H9 (cell line): Measurements from ENCODE around the gene RAB40B. TPM values are rescaled to one million over a fixed set of nuclear protein-coding genes. Genes with fewer than 3 reads are reported as not detected.
A peak's percentile ranks its signal among the peaks of the same experiment; 100 is the strongest.

Experiments
- DNase-seq: peaks from one replicate; pipeline ENCODE4 v3.0.0-alpha.2; 2017
- H2AFZ ChIP-seq: one replicate; pipeline ENCODE4 v1.6.1; 2013; ENCODE audit warnings: mild to moderate bottlenecking, low read length, control low read depth, moderate library complexity
- H2AK5ac ChIP-seq: 2 replicates; pipeline ENCODE4 v1.6.1; 2013; ENCODE audit warnings: low read length, control low read depth, mixed read lengths; ENCODE audit not compliant: insufficient read length
- H2BK120ac ChIP-seq: one replicate; pipeline ENCODE4 v1.6.1; 2013; ENCODE audit warnings: low read depth, mild to moderate bottlenecking, low read length, control low read depth, inconsistent platforms; ENCODE audit not compliant: poor library complexity, severe bottlenecking
- H2BK12ac ChIP-seq: 2 replicates; pipeline ENCODE4 v1.6.1; 2013; ENCODE audit warnings: low read length, control low read depth, mixed read lengths, low read depth; ENCODE audit not compliant: insufficient read length
- H2BK15ac ChIP-seq: 2 replicates; pipeline ENCODE4 v1.6.1; 2013; ENCODE audit warnings: low read depth, low read length, control low read depth
- H2BK20ac ChIP-seq: one replicate; pipeline ENCODE4 v1.6.1; 2013; ENCODE audit warnings: low read depth, mild to moderate bottlenecking, low read length, control low read depth, inconsistent platforms; ENCODE audit not compliant: poor library complexity, severe bottlenecking
- H2BK5ac ChIP-seq: 2 replicates; pipeline ENCODE4 v1.6.1; 2013; ENCODE audit warnings: low read length, control low read depth, mixed read lengths; ENCODE audit not compliant: insufficient read length
- H3K14ac ChIP-seq: 2 replicates; pipeline ENCODE4 v1.6.1; 2013; ENCODE audit warnings: low read length, control low read depth; ENCODE audit not compliant: insufficient read depth
- H3K18ac ChIP-seq: 2 replicates; pipeline ENCODE4 v1.6.1; 2013; ENCODE audit warnings: low read depth, mild to moderate bottlenecking, mixed read lengths, low read length, control low read depth; ENCODE audit not compliant: insufficient read length
- H3K23ac ChIP-seq: 2 replicates; pipeline ENCODE4 v1.6.1; 2013; ENCODE audit warnings: low read length, control low read depth, mixed read lengths, low read depth; ENCODE audit not compliant: insufficient read length
- H3K23me2 ChIP-seq: 2 replicates; pipeline ENCODE4 v1.6.1; 2013; ENCODE audit warnings: low read depth, mild to moderate bottlenecking, mixed read lengths, low read length, control low read depth; ENCODE audit not compliant: insufficient read length, poor library complexity, severe bottlenecking
- H3K27ac ChIP-seq: 2 replicates; pipeline ENCODE4 v1.5.1; 2013; ENCODE audit warnings: low read length, control low read depth, mixed read lengths, low read depth; ENCODE audit not compliant: insufficient read length
- H3K27me3 ChIP-seq: 2 replicates; pipeline ENCODE4 v1.6.1; 2013; ENCODE audit warnings: low read length, control low read depth, inconsistent platforms; ENCODE audit not compliant: insufficient read depth
- H3K4ac ChIP-seq: 2 replicates; pipeline ENCODE4 v1.6.1; 2013; ENCODE audit warnings: low read depth, mild to moderate bottlenecking, control low read depth, inconsistent platforms, low read length, moderate library complexity
- H3K4me1 ChIP-seq: 2 replicates; pipeline ENCODE4 v1.6.1; 2013; ENCODE audit warnings: low read length, control low read depth, inconsistent platforms; ENCODE audit not compliant: insufficient read depth
- H3K4me2 ChIP-seq: 2 replicates; pipeline ENCODE4 v1.6.1; 2013; ENCODE audit warnings: low read length, control low read depth, mixed read lengths; ENCODE audit not compliant: insufficient read length, insufficient read depth
- H3K56ac ChIP-seq: 2 replicates; pipeline ENCODE4 v1.6.1; 2013; ENCODE audit warnings: low read depth, mild to moderate bottlenecking, mixed read lengths, low read length, control low read depth; ENCODE audit not compliant: insufficient read length
- H3K79me1 ChIP-seq: 2 replicates; pipeline ENCODE4 v1.6.1; 2013; ENCODE audit warnings: low read depth, mild to moderate bottlenecking, moderate library complexity, low read length, control low read depth, inconsistent platforms; ENCODE audit not compliant: insufficient read depth, poor library complexity, severe bottlenecking
- H3K79me2 ChIP-seq: 2 replicates; pipeline ENCODE4 v1.6.1; 2013; ENCODE audit warnings: low read length, control low read depth, inconsistent platforms; ENCODE audit not compliant: insufficient read depth
- H3K9ac ChIP-seq: 2 replicates; pipeline ENCODE4 v1.6.1; 2013; ENCODE audit warnings: low read length, control low read depth, mixed read lengths; ENCODE audit not compliant: insufficient read length; ENCODE audit errors: extremely low read depth
- H3K9me3 ChIP-seq: one replicate; pipeline ENCODE4 v1.6.1; 2013; ENCODE audit warnings: low read depth, low read length, inconsistent platforms; ENCODE audit not compliant: control insufficient read depth
- H3T11ph ChIP-seq: one replicate; pipeline ENCODE4 v1.6.1; 2013; ENCODE audit warnings: mild to moderate bottlenecking, low read length, control low read depth, inconsistent platforms
- H4K20me1 ChIP-seq: one replicate; pipeline ENCODE4 v1.6.1; 2013; ENCODE audit not compliant: control insufficient read depth, insufficient read length, insufficient read depth
- H4K5ac ChIP-seq: 2 replicates; pipeline ENCODE4 v1.6.1; 2013; ENCODE audit warnings: low read depth, mild to moderate bottlenecking, mixed read lengths, low read length, control low read depth; ENCODE audit not compliant: insufficient read length
- H4K8ac ChIP-seq: replicated peaks from 2 replicates; pipeline ENCODE4 v1.6.1; 2013; ENCODE audit warnings: low read length, control low read depth, mixed read lengths, low read depth; ENCODE audit not compliant: insufficient read length
- H4K91ac ChIP-seq: 2 replicates; pipeline ENCODE4 v1.6.1; 2013; ENCODE audit warnings: low read depth, mild to moderate bottlenecking, moderate library complexity, mixed read lengths, low read length, control low read depth; ENCODE audit not compliant: insufficient read length
- H3K27ac Mint-ChIP-seq, 3 experiments: 2 replicates in 2 of 3; 3 replicates in 1 of 3; pipeline ENCODE4 v1.8.0; 2020 to 2021; ENCODE audit warnings: mixed read lengths in 3 of 3, mild to moderate bottlenecking in 1 of 3, moderate library complexity in 1 of 3
- H3K27me3 Mint-ChIP-seq: 2 replicates; pipeline ENCODE4 v1.8.0; 2021; ENCODE audit warnings: low read depth, mild to moderate bottlenecking, moderate library complexity, mixed read lengths
- H3K36me3 Mint-ChIP-seq, 3 experiments: 2 replicates in 2 of 3; 3 replicates in 1 of 3; pipeline ENCODE4 v1.8.0; 2020 to 2021; ENCODE audit warnings: low read depth in 3 of 3, mixed read lengths in 3 of 3; ENCODE audit not compliant: insufficient read depth in 1 of 3
- H3K4me1 Mint-ChIP-seq, 2 experiments: 2 replicates each; pipeline ENCODE4 v1.8.0; 2020; ENCODE audit warnings: mixed read lengths in 2 of 2
- H3K4me3 Mint-ChIP-seq, 2 experiments: 2 replicates in 1 of 2; 3 replicates in 1 of 2; pipeline ENCODE4 v1.8.0; 2020 to 2021; ENCODE audit warnings: mild to moderate bottlenecking in 2 of 2, mixed read lengths in 2 of 2, moderate library complexity in 1 of 2
- H3K9me3 Mint-ChIP-seq, 2 experiments: 2 replicates in 1 of 2; 3 replicates in 1 of 2; pipeline ENCODE4 v1.8.0; 2020; ENCODE audit warnings: mild to moderate bottlenecking in 2 of 2, mixed read lengths in 2 of 2, moderate library complexity in 1 of 2
- WGBS: extraction: QIAGEN DNeasy Blood & Tissue Kit; methylation state at CpG from one replicate; pipeline ENCODE4 v1.1.7; 2013; ENCODE audit warnings: missing lambda C conversion rate, low lambda C conversion rate, mixed read lengths; ENCODE audit not compliant: insufficient read length; ENCODE audit errors: extremely low coverage; 5-methylcytosine and 5-hydroxymethylcytosine counted together
- total RNA-seq: library from RNA; stranded (reverse); gene quantifications from 2 replicates; pipeline ENCODE4 v1.2.1, GENCODE V29; 2021
- TF ChIP-seq, protein P1 (sequence below): fragments of 200-600 bp; sonication (generic); conservative IDR thresholded peaks from 3 replicates; pipeline ENCODE4 v1.8.0; 2021; ENCODE audit warnings: antibody characterized with exemption, mild to moderate bottlenecking

RAB40B gene
- total RNA-seq, 1 experiment from 2014 or later = 3.5 TPM

DNA sequence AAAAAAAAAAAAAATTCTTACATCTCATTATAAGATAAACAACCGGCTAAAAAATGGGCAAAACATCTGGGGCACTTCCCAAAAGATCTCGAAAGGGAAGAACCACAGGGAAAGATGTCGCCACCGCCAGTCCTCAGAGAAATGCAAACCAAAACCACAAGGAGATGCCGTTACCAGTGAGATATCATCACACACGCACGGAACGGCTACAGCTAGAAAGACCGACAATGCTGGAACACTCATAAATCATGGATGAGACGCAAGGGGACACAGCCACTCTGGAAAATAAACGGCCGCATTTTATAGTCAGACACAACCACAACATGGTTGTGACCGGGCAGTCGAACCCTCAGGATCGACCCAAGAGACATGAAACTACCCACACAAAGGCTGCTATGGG is 74.8 kb downstream of the RAB40B start:
- no peak overlapping the region for H3K4me2 ChIP-seq
- H3K56ac ChIP-seq = no peak overlapping the region
- H3K14ac ChIP-seq = no peak overlapping the region
- H3K27ac ChIP-seq = no peak overlapping the region
- no peak for DNase-seq
- no peaks in the 10 kb centered on the region for H3K9me3 Mint-ChIP-seq
- H3K27ac Mint-ChIP-seq = peak overlapping the region in 2 of 3 experiments; percentile 0 to 47; a peak in 4 of 7 replicates
- no peak overlapping the region for H2AK5ac ChIP-seq
- TF ChIP-seq, protein P1, sequence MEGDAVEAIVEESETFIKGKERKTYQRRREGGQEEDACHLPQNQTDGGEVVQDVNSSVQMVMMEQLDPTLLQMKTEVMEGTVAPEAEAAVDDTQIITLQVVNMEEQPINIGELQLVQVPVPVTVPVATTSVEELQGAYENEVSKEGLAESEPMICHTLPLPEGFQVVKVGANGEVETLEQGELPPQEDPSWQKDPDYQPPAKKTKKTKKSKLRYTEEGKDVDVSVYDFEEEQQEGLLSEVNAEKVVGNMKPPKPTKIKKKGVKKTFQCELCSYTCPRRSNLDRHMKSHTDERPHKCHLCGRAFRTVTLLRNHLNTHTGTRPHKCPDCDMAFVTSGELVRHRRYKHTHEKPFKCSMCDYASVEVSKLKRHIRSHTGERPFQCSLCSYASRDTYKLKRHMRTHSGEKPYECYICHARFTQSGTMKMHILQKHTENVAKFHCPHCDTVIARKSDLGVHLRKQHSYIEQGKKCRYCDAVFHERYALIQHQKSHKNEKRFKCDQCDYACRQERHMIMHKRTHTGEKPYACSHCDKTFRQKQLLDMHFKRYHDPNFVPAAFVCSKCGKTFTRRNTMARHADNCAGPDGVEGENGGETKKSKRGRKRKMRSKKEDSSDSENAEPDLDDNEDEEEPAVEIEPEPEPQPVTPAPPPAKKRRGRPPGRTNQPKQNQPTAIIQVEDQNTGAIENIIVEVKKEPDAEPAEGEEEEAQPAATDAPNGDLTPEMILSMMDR = no peak
- no peaks in the 10 kb centered on the region for H3K4me1 ChIP-seq
- H3K27me3 Mint-ChIP-seq = no peaks in the 10 kb centered on the region
- no peaks in the 10 kb centered on the region for H3K79me1 ChIP-seq
- H2BK120ac ChIP-seq = no peak overlapping the region
- no peak overlapping the region for H2BK15ac ChIP-seq
- H3K36me3 Mint-ChIP-seq = peaks cover 37 to 80% (median 78%) of the 10 kb centered on the region in 3 experiments; a peak in 6 of 7 replicates
- H3K18ac ChIP-seq = no peak overlapping the region
- H3K9ac ChIP-seq = no peak overlapping the region
- H3K9me3 ChIP-seq = no peaks in the 10 kb centered on the region
- no peak overlapping the region for H4K91ac ChIP-seq
- H3K79me2 ChIP-seq = no peaks in the 10 kb centered on the region
- no peaks in the 10 kb centered on the region for H3K4me1 Mint-ChIP-seq
- H4K20me1 ChIP-seq = no peaks in the 10 kb centered on the region
- no peak overlapping the region for H2BK20ac ChIP-seq
- no peak overlapping the region for H2BK5ac ChIP-seq
- no peak overlapping the region for H3K4me3 Mint-ChIP-seq
- H3K27me3 ChIP-seq = no peaks in the 10 kb centered on the region
- no peak overlapping the region for H2AFZ ChIP-seq
- H4K5ac ChIP-seq = no peak overlapping the region
- no peak overlapping the region for H3T11ph ChIP-seq
- H2BK12ac ChIP-seq = no peak overlapping the region
- H3K23ac ChIP-seq = no peak overlapping the region
- H3K4ac ChIP-seq = no peak overlapping the region
- no CpG with 5 or more reads among the region's 15 CpGs for WGBS
- no peak overlapping the region for H4K8ac ChIP-seq
- no peaks in the 10 kb centered on the region for H3K23me2 ChIP-seq
